Body of pancreas (tissue), 4 donors: ENCODE data around the gene SH3PXD2A. TPM values are rescaled to one million over a fixed set of nuclear protein-coding genes. Genes with fewer than 3 reads are reported as not detected.

ENCODE experiments used
- ATAC-seq: fragments of 150-250 bp; one replicate; pipeline ENCODE4 v1.9.1; 2016
- DNase-seq, 4 donors: peaks; one replicate each; pipeline ENCODE4 v3.0.0-alpha.2; 2019
- H3K27ac ChIP-seq, 4 donors: fragments of 200-600 bp; sonication (generic); 1 replicate in 3 of 4; 2 replicates in 1 of 4; pipeline versions ENCODE4 v1.5.1 to v1.6.1; 2016 to 2019; ENCODE audit warnings: mild to moderate bottlenecking in 1 of 4, mixed read lengths in 1 of 4, moderate library complexity in 1 of 4
- H3K27me3 ChIP-seq, 2 donors: fragments of 200-600 bp; sonication (generic); one replicate each; pipeline ENCODE4 v1.6.0; 2016; ENCODE audit warnings: mild to moderate bottlenecking in 1 of 2
- H3K36me3 ChIP-seq, 2 donors: fragments of 200-600 bp; sonication (generic); replicated peaks in 1 of 2; 2 replicates each; pipeline ENCODE4 v1.5.1; 2016; ENCODE audit warnings: low read depth in 2 of 2; ENCODE audit not compliant: insufficient read depth in 1 of 2
- H3K4me1 ChIP-seq: fragments of 200-600 bp; sonication (generic); one replicate; pipeline ENCODE4 v1.6.0; 2016
- H3K4me3 ChIP-seq, 2 donors: fragments of 200-600 bp; sonication (generic); 1 replicate in 1 of 2; 2 replicates in 1 of 2; pipeline ENCODE4 v1.5.1; 2016 to 2019
- H3K9me3 ChIP-seq, 3 donors: fragments of 200-600 bp; sonication (generic); 1 replicate in 2 of 3; 2 replicates in 1 of 3; pipeline ENCODE4 v1.5.1; 2016
- CTCF ChIP-seq, 7 experiments: fragments of 450-650 bp in 4 of 7; fragments of 200-600 bp in 3 of 7; sonication (generic) in 3 of 7; IDR thresholded peaks; one replicate each; pipeline ENCODE4 v1.5.1; 2016 to 2019; ENCODE audit warnings: antibody characterized with exemption in 7 of 7
- POLR2A ChIP-seq, 3 donors: fragments of 450-650 bp; IDR thresholded peaks; one replicate each; pipeline ENCODE4 v1.6.1; 2016; ENCODE audit warnings: antibody characterized with exemption in 3 of 3, mild to moderate bottlenecking in 2 of 3
- WGBS, 2 donors: methylation state at CpG; one replicate each; pipeline ENCODE4 v1.1.5; 2017; 5-methylcytosine and 5-hydroxymethylcytosine counted together
- intact Hi-C: fragments of 100-400 bp; cut with DNase I; formaldehyde crosslinking; loops from one replicate; pipeline ENCODE4 v1.15.1; 2023
- total RNA-seq, 2 donors: library from RNA; depleted of rRNA; stranded (reverse); fragments of >200 nt; gene quantifications; one replicate each; pipeline ENCODE4 v1.1.0, GENCODE V29; 2016

Gene SH3PXD2A
- total RNA-seq, 2 donors from 2014 or later, result 7.3 to 9.9 TPM

GRCh38 chr10:103671126-103671895, 184.1 kb downstream of the SH3PXD2A start:
- Histone ChIP-seq H3K4me3 (no peak overlapping the region), H3K27ac (no peak overlapping the region), H3K36me3 (no peaks in the 10 kb centered on the region), H3K9me3 (no peaks in the 10 kb centered on the region), H3K4me1 (no peaks in the 10 kb centered on the region), H3K27me3 (no peaks in the 10 kb centered on the region)
- DNase-seq, result no peak
- no peak for ATAC-seq
- TF ChIP-seq CTCF (IDR thresholded peaks at IDR 0.05) (no peak), POLR2A (IDR thresholded peaks at IDR 0.05) (no peak)
- intact Hi-C loops, result no loop called here
- WGBS, 2 donors, result 74 to 92% methylated on average over 9 to 10 of the region's 10 CpGs

DNA sequence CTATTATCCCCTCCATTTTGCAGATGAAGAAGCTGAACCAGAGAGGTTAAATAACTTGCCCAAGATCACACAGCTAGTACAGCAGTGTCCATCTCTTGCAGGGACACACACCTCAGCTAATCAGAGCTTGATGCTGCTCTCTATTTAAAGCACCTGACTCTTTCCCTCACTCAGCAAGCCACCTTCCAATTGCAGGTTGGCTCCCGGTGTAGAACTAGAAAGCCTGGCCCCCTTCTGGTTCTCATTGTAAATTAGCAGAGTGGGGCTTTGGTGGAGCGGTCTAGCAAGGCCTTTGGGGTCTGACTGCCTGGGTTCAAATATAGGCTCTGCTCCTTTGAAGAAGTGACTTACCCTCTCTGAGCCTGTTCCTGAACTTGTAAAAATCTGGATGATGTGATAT, 185.4 kb downstream of the SH3PXD2A start:
- Histone ChIP-seq H3K36me3 (no peaks in the 10 kb centered on the region), H3K27ac (no peak overlapping the region), H3K4me3 (no peak overlapping the region), H3K9me3 (no peaks in the 10 kb centered on the region), H3K27me3 (no peaks in the 10 kb centered on the region), H3K4me1 (no peaks in the 10 kb centered on the region)
- intact Hi-C loops, result no loop called here
- no peak for ATAC-seq
- TF ChIP-seq POLR2A (IDR thresholded peaks at IDR 0.05) (no peak), CTCF (IDR thresholded peaks at IDR 0.05) (no peak)
- DNase-seq, result no peak
- 91 to 92% methylated on average over 2 of the region's 2 CpGs for WGBS, 2 donors

- Histone ChIP-seq H3K4me1 (no peaks in the 10 kb centered on the region), H3K4me3 (no peak overlapping the region), H3K27me3 (no peaks in the 10 kb centered on the region), H3K36me3 (no peaks in the 10 kb centered on the region), H3K27ac (no peak overlapping the region), H3K9me3 (no peaks in the 10 kb centered on the region)
- TF ChIP-seq CTCF (IDR thresholded peaks at IDR 0.05) (no peak), POLR2A (IDR thresholded peaks at IDR 0.05) (no peak)
- ATAC-seq, result no peak
- WGBS, 2 donors, result 74 to 76% methylated on average over 6 of the region's 6 CpGs
- DNase-seq, result no peak
- intact Hi-C loops, result no loop called here
Measured at GRCh38 chr10:103669243-103669929, 186.0 kb downstream of the SH3PXD2A start.

GRCh38 chr10:103668351-103669242, 186.8 kb downstream of the SH3PXD2A start:
- Histone ChIP-seq H3K36me3 (no peaks in the 10 kb centered on the region), H3K27ac (peak overlapping the region in 1 of 4 donors; percentile 2), H3K4me3 (no peak overlapping the region), H3K4me1 (no peaks in the 10 kb centered on the region), H3K27me3 (no peaks in the 10 kb centered on the region), H3K9me3 (no peaks in the 10 kb centered on the region)
- DNase-seq (peak in 3 of 4 donors; percentile 39 to 54 (median 44)), ATAC-seq (peak; percentile 25)
- intact Hi-C loops, result no loop called here
- no peak for TF ChIP-seq POLR2A (IDR thresholded peaks at IDR 0.05)
- TF ChIP-seq CTCF (IDR thresholded peaks at IDR 0.05), result no peak
- WGBS, 2 donors, result 50 to 72% methylated on average over 24 to 37 of the region's 37 CpGs
